Measurements from ENCODE around the gene TRPM8. TPM values are rescaled to one million over a fixed set of nuclear protein-coding genes. Genes with fewer than 3 reads are reported as not detected.

The TRPM8 gene
- total and polyA plus RNA-seq, 2 of the 8 experiments (the other 6 are each of a cell fraction or from before 2014, with no cell fraction given), result 0.18 to 0.54 TPM

- H3K4me1 ChIP-seq (replicated peaks in 1 of 4; ENCODE audit: control insufficient read depth in 3 of 4, insufficient read depth in 4 of 4, low read length in 3 of 4), result no peaks in the 10 kb centered on the region
- H3K9ac ChIP-seq (replicated peaks in 1 of 4; ENCODE audit: extremely low read depth in 1 of 4, low read depth in 3 of 4, low read length in 3 of 4), result no peak overlapping the region
- no peak overlapping the region for H3K4me3 ChIP-seq (ENCODE audit: extremely low read depth in 1 of 4, insufficient read depth in 2 of 4, low read depth in 3 of 4, low read length in 4 of 4)
- WGBS, 2 experiments (ENCODE audit: extremely low coverage in 1 of 2, insufficient coverage in 1 of 2, insufficient read length in 1 of 2, insufficient replicate concordance in 2 of 2, low coverage in 1 of 2, low lambda C conversion rate in 2 of 2, missing lambda C conversion rate in 1 of 2), result 87 to 100% methylated on average over 1 to 12 of the region's 12 CpGs
- no peak overlapping the region for H2BK12ac ChIP-seq (ENCODE audit: low read depth, low read length)
- no peak overlapping the region for H3K27ac ChIP-seq (ENCODE audit: low read depth, low read length)
- no peak overlapping the region for H4K5ac ChIP-seq (ENCODE audit: insufficient read length, low read depth, low read length)
- no peak overlapping the region for H3K56ac ChIP-seq (replicated peaks; ENCODE audit: insufficient read length, low read depth, low read length)
- no peaks in the 10 kb centered on the region for H3K79me2 ChIP-seq (ENCODE audit: control insufficient read depth in 1 of 2, insufficient read depth in 2 of 2, low read length in 2 of 2)
- no peak overlapping the region for H3K4ac ChIP-seq (replicated peaks; ENCODE audit: insufficient read length, low read depth, low read length)
- no peaks in the 10 kb centered on the region for H3K23me2 ChIP-seq (ENCODE audit: low read depth, low read length)
- no peak overlapping the region for H2BK20ac ChIP-seq (ENCODE audit: low read length)
- ChIA-PET POLR2A (ENCODE audit: partially characterized antibody) (no interaction called here), CTCF (ENCODE audit: partially characterized antibody) (interaction anchor here (0.9 to 1.3 kb wide), 3 partner anchors 10 to 18 kb away, joined by 3 to 4 read pairs (median 3); no protein-coding TSS in a partner anchor)
- no peaks in the 10 kb centered on the region for H4K20me1 ChIP-seq (replicated peaks in 1 of 2; ENCODE audit: control insufficient read depth in 1 of 2, insufficient read depth in 2 of 2, low read length in 2 of 2)
- H3K27me3 ChIP-seq (replicated peaks in 1 of 4; ENCODE audit: control insufficient read depth in 3 of 4, extremely low read depth in 1 of 4, insufficient read depth in 3 of 4, low read length in 3 of 4), result no peaks in the 10 kb centered on the region
- H3K79me1 ChIP-seq (ENCODE audit: low read depth, low read length), result no peaks in the 10 kb centered on the region
- TF ChIP-seq TEAD4 (IDR thresholded peaks at IDR 0.05; ENCODE audit: low read depth, low read length), result no peak
- DNase-seq (ENCODE audit: low read depth in 1 of 2, low spot score in 2 of 2), result no peak
- H4K8ac ChIP-seq (ENCODE audit: extremely low read depth, insufficient read depth, low read length), result no peak overlapping the region
- no peak overlapping the region for H3K18ac ChIP-seq (ENCODE audit: extremely low read depth, low read length)
- no peak overlapping the region for H3K4me2 ChIP-seq (ENCODE audit: insufficient read depth in 1 of 2, low read depth in 2 of 2, low read length in 2 of 2)
- no peak overlapping the region for H3K14ac ChIP-seq (ENCODE audit: insufficient read length)
- peak; percentile 36 for FAIRE-seq
- H2BK120ac ChIP-seq (replicated peaks; ENCODE audit: low read depth, low read length), result no peak overlapping the region
- H4K91ac ChIP-seq (replicated peaks; ENCODE audit: insufficient read length, low read length), result no peak overlapping the region
- H2AFZ ChIP-seq (ENCODE audit: low read length), result no peak overlapping the region
- no peak overlapping the region for H2BK5ac ChIP-seq (ENCODE audit: low read depth, low read length)
- no peak overlapping the region for H3K23ac ChIP-seq (ENCODE audit: insufficient read length)
- H3K9me3 ChIP-seq (ENCODE audit: insufficient read depth in 2 of 2, low read depth in 1 of 2, low read length in 1 of 2), result peaks cover 3 to 11% of the 10 kb centered on the region in 2 experiments; a peak in 1 of 4 replicates
- no peak overlapping the region for H2AK5ac ChIP-seq (ENCODE audit: low read depth, low read length)
- H3K36me3 ChIP-seq (ENCODE audit: control insufficient read depth in 2 of 4, insufficient read depth in 4 of 4, low read length in 3 of 4), result no peaks in the 10 kb centered on the region
- H2BK15ac ChIP-seq (ENCODE audit: low read length), result no peak overlapping the region
Observed at GRCh38 chr2:233940376-233941276, 23.5 kb downstream of the TRPM8 start.
